ENCODE results near the gene CD6. TPM values are rescaled to one million over a fixed set of nuclear protein-coding genes. Genes with fewer than 3 reads are reported as not detected.

CD6 gene
- total RNA-seq, 1 experiment from 2014 or later: not detected

DNA sequence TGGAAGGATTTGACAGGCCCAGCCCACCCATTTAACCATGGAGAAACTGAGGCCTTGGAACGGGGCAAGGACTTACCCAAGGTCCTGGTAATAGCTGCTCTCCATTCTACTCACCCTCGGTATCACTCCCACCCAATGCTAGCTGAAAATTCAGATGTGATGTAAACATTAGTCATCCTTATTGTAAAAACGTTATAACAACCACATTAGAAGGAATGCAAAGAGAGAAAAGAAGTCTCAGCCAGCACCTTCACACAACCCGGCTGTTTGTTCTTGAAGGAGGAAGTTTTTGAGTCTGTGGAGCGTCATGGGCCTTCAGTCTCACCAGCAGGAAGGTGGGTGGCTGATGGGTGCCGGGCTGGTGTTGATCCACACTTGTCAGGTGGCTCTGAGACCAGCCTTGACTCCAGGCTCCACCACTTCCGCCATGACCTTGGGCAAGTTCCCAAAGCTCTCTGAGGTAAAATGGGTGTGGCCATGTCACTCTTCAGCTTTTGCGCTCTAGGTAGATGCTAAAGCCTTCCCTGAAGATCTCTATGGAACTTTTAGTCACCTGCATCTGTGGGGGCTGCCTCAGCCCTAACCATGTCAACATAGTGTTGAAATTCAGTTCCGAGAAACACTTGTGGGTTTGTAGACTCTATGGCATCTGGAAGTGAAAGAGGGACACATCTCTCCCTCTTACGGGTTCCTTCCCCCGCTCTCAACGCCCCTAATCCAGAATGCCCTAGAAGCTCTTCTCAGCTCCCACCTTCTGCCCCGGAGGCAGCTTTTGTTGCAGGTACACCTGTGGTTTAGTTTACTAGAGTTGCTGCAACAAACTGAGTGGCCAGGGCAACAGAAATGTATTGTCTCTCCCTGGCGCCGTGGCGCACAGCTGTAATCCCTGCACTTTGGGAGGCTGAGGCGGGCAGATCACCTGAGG, 14.8 kb downstream of the CD6 start:
- Histone ChIP-seq H2AK5ac (ENCODE audit: insufficient read length, low read length) (no peak overlapping the region), H4K8ac (replicated peaks; ENCODE audit: insufficient read length, low read depth, low read length) (no peak overlapping the region), H2BK12ac (ENCODE audit: insufficient read length, low read depth, low read length) (no peak overlapping the region), H3K27ac (ENCODE audit: insufficient read length, low read depth, low read length) (no peak overlapping the region), H2BK15ac (ENCODE audit: low read depth, low read length) (no peak overlapping the region), H3K79me1 (ENCODE audit: insufficient read depth, low read depth, low read length, poor library complexity, severe bottlenecking) (no peaks in the 10 kb centered on the region), H4K91ac (ENCODE audit: insufficient read length, low read depth, low read length) (no peak overlapping the region), H3T11ph (ENCODE audit: low read length) (no peak overlapping the region), H4K5ac (ENCODE audit: insufficient read length, low read depth, low read length) (no peak overlapping the region), H3K56ac (ENCODE audit: insufficient read length, low read depth, low read length) (no peak overlapping the region), H2BK20ac (ENCODE audit: low read depth, low read length, poor library complexity, severe bottlenecking) (no peak overlapping the region), H2BK120ac (ENCODE audit: low read depth, low read length, poor library complexity, severe bottlenecking) (no peak overlapping the region), H3K79me2 (ENCODE audit: insufficient read depth, low read length) (no peaks in the 10 kb centered on the region), H3K4me2 (ENCODE audit: insufficient read depth, insufficient read length, low read length) (no peak overlapping the region), H4K20me1 (ENCODE audit: control insufficient read depth, insufficient read depth, insufficient read length) (no peaks in the 10 kb centered on the region), H3K18ac (ENCODE audit: insufficient read length, low read depth, low read length) (no peak overlapping the region), H3K23ac (ENCODE audit: insufficient read length, low read depth, low read length) (no peak overlapping the region), H3K4me1 (ENCODE audit: insufficient read depth, low read length) (no peaks in the 10 kb centered on the region), H3K9me3 (ENCODE audit: control insufficient read depth, low read depth, low read length) (no peaks in the 10 kb centered on the region), H3K27me3 (ENCODE audit: insufficient read depth, low read length) (no peaks in the 10 kb centered on the region; the same call in 1 of the 2 replicates), H2BK5ac (ENCODE audit: insufficient read length, low read length) (no peak overlapping the region), H3K23me2 (ENCODE audit: insufficient read length, low read depth, low read length, poor library complexity, severe bottlenecking) (no peaks in the 10 kb centered on the region), H3K9ac (ENCODE audit: extremely low read depth, insufficient read length, low read length) (no peak overlapping the region), H3K4ac (ENCODE audit: low read depth, low read length) (no peak overlapping the region), H3K14ac (ENCODE audit: insufficient read depth, low read length) (no peak overlapping the region), H2AFZ (ENCODE audit: low read length) (no peak overlapping the region)
- WGBS (ENCODE audit: extremely low coverage, insufficient read length, low lambda C conversion rate): no CpG with 5 or more reads among the region's 17 CpGs
- peaks cover 34% of the 10 kb centered on the region for H3K27me3 Mint-ChIP-seq (ENCODE audit: low read depth)
- no peaks in the 10 kb centered on the region for H3K36me3 Mint-ChIP-seq (ENCODE audit: insufficient read depth in 1 of 3, low read depth in 3 of 3)
- no peak overlapping the region for H3K4me3 Mint-ChIP-seq
- H3K27ac Mint-ChIP-seq: no peak overlapping the region
- H3K9me3 Mint-ChIP-seq: no peaks in the 10 kb centered on the region
- DNase-seq: no peak
- 0 out of 4 replicates have a peak, but pooled peaks cover 2 to 6% of the 10 kb centered on the region in 2 experiments for H3K4me1 Mint-ChIP-seq
- no peak for TF ChIP-seq CTCF (conservative IDR thresholded peaks at IDR 0.05)

Measured in H9 (cell line).